ENCODE results near the gene STK35. TPM values are rescaled to one million over a fixed set of nuclear protein-coding genes. Genes with fewer than 3 reads are reported as not detected.

Gene STK35
- total and polyA plus RNA-seq, 2 of the 8 experiments (the other 6 are each of a cell fraction or from before 2014, with no cell fraction given): 24.9 to 45.0 TPM

GRCh38 chr20:2088891-2089290 lies 12.7 kb upstream of the STK35 start:
- Histone ChIP-seq H2AK5ac (ENCODE audit: low read depth, low read length) (no peak overlapping the region), H4K91ac (replicated peaks; ENCODE audit: insufficient read length, low read length) (no peak overlapping the region), H3K4ac (replicated peaks; ENCODE audit: insufficient read length, low read depth, low read length) (no peak overlapping the region), H3K9ac (replicated peaks in 1 of 4; ENCODE audit: extremely low read depth in 1 of 4, low read depth in 3 of 4, low read length in 3 of 4) (no peak overlapping the region), H3K36me3 (ENCODE audit: control insufficient read depth in 2 of 4, insufficient read depth in 4 of 4, low read length in 3 of 4) (no peaks in the 10 kb centered on the region), H3K14ac (ENCODE audit: insufficient read length) (no peak overlapping the region), H2AFZ (ENCODE audit: low read length) (no peak overlapping the region), H4K8ac (ENCODE audit: extremely low read depth, insufficient read depth, low read length) (no peak overlapping the region), H3K4me1 (replicated peaks in 1 of 4; ENCODE audit: control insufficient read depth in 3 of 4, insufficient read depth in 4 of 4, low read length in 3 of 4) (peaks cover 0 to 12% (median 10%) of the 10 kb centered on the region in 4 experiments; a peak in 5 of 7 replicates), H2BK120ac (replicated peaks; ENCODE audit: low read depth, low read length) (no peak overlapping the region), H2BK20ac (ENCODE audit: low read length) (no peak overlapping the region), H3K18ac (ENCODE audit: extremely low read depth, low read length) (no peak overlapping the region), H4K20me1 (replicated peaks in 1 of 2; ENCODE audit: control insufficient read depth in 1 of 2, insufficient read depth in 2 of 2, low read length in 2 of 2) (no peaks in the 10 kb centered on the region), H3K4me3 (ENCODE audit: extremely low read depth in 1 of 4, insufficient read depth in 2 of 4, low read depth in 3 of 4, low read length in 4 of 4) (peak overlapping the region in 1 of 4 experiments; percentile 33; a peak in 2 of 8 replicates), H3K9me3 (ENCODE audit: insufficient read depth in 2 of 2, low read depth in 1 of 2, low read length in 1 of 2) (no peaks in the 10 kb centered on the region), H3K27ac (ENCODE audit: low read depth, low read length) (no peak overlapping the region), H3K79me2 (ENCODE audit: control insufficient read depth in 1 of 2, insufficient read depth in 2 of 2, low read length in 2 of 2) (no peaks in the 10 kb centered on the region), H2BK12ac (ENCODE audit: low read depth, low read length) (no peak overlapping the region), H2BK15ac (ENCODE audit: low read length) (no peak overlapping the region), H3K23me2 (ENCODE audit: low read depth, low read length) (no peaks in the 10 kb centered on the region), H3K79me1 (ENCODE audit: low read depth, low read length) (no peaks in the 10 kb centered on the region), H3K27me3 (replicated peaks in 1 of 4; ENCODE audit: control insufficient read depth in 3 of 4, extremely low read depth in 1 of 4, insufficient read depth in 3 of 4, low read length in 3 of 4) (no peaks in the 10 kb centered on the region), H3K4me2 (ENCODE audit: insufficient read depth in 1 of 2, low read depth in 2 of 2, low read length in 2 of 2) (peak overlapping the region; percentile 14 to 45; a peak in 2 of 4 replicates), H3K56ac (replicated peaks; ENCODE audit: insufficient read length, low read depth, low read length) (no peak overlapping the region), H3K23ac (ENCODE audit: insufficient read length) (no peak overlapping the region), H2BK5ac (ENCODE audit: low read depth, low read length) (no peak overlapping the region), H4K5ac (ENCODE audit: insufficient read length, low read depth, low read length) (no peak overlapping the region)
- DNase-seq (ENCODE audit: low read depth in 1 of 2, low spot score in 2 of 2) (no peak), FAIRE-seq (peak; percentile 96)
- TF ChIP-seq TAF7 (optimal IDR thresholded peaks at IDR 0.05; ENCODE audit: borderline replicate concordance, low read depth, low read length) (no peak), BCL11A (IDR thresholded peaks at IDR 0.05; ENCODE audit: low read depth in 2 of 2, low read length in 2 of 2) (no peak), HDAC2 (IDR thresholded peaks at IDR 0.05; ENCODE audit: borderline replicate concordance in 1 of 2, low read depth in 2 of 2, low read length in 2 of 2) (peak in 1 of 2 experiments; percentile 27; a peak in 1 of 4 replicates), TAF1 (IDR thresholded peaks at IDR 0.05; ENCODE audit: low read depth, low read length) (no peak), CREB1 (IDR thresholded peaks at IDR 0.05) (0 out of 2 replicates have a peak, but pooled peaks have one; percentile 37), NRF1 (IDR thresholded peaks at IDR 0.05; ENCODE audit: low read depth, low read length) (no peak), ASH2L (IDR thresholded peaks at IDR 0.05; ENCODE audit: low read length) (peak; percentile 30), CTBP2 (IDR thresholded peaks at IDR 0.05; ENCODE audit: borderline replicate concordance, insufficient read depth, insufficient read length, low read length) (no peak), RNF2 (IDR thresholded peaks at IDR 0.05; ENCODE audit: borderline replicate concordance, low read depth, low read length, missing control alignments, poor library complexity, severe bottlenecking) (no peak), CEBPB (IDR thresholded peaks at IDR 0.05; ENCODE audit: low read depth, low read length) (no peak), SP1 (IDR thresholded peaks at IDR 0.05; ENCODE audit: low read depth, low read length) (no peak)
- 23% methylated on average over 2 of the region's 2 CpGs; no CpG with 5 or more reads in 1 of the 2 experiments for WGBS, 2 experiments (ENCODE audit: extremely low coverage in 1 of 2, insufficient coverage in 1 of 2, insufficient read length in 1 of 2, insufficient replicate concordance in 2 of 2, low coverage in 1 of 2, low lambda C conversion rate in 2 of 2, missing lambda C conversion rate in 1 of 2)
- ChIA-PET POLR2A (ENCODE audit: partially characterized antibody) (interaction anchor here (0.8 to 1.2 kb wide), 2 partner anchors 13 to 68 kb away, joined by 3 to 10 read pairs; partner anchors contain the start of gene STK35), CTCF (ENCODE audit: partially characterized antibody) (interaction anchor here (0.7 to 2.3 kb wide), 7 partner anchors 44 to 266 kb away, joined by 3 to 7 read pairs (median 4); no protein-coding TSS in a partner anchor)
